Neuronal stem cell (in vitro differentiated cells): ENCODE measurements around the gene LAD1.

ENCODE experiments used
- DNase-seq: peaks from one replicate; pipeline ENCODE4 v3.0.0-alpha.2; 2013; ENCODE audit warnings: low spot score
- H2AFZ ChIP-seq: one replicate; pipeline ENCODE4 v1.6.1; 2013; ENCODE audit warnings: mild to moderate bottlenecking, low read length, inconsistent platforms
- H2AK5ac ChIP-seq: 2 replicates; pipeline ENCODE4 v1.6.1; 2013; ENCODE audit warnings: low read depth, mild to moderate bottlenecking, inconsistent platforms, low read length, moderate library complexity, mixed read lengths
- H2BK120ac ChIP-seq: 2 replicates; pipeline ENCODE4 v1.6.1; 2013; ENCODE audit warnings: low read depth, mild to moderate bottlenecking, inconsistent platforms, low read length, moderate library complexity, mixed read lengths
- H2BK12ac ChIP-seq: one replicate; pipeline ENCODE4 v1.6.1; 2013; ENCODE audit warnings: low read length, inconsistent platforms
- H2BK15ac ChIP-seq: 2 replicates; pipeline ENCODE4 v1.6.1; 2013; ENCODE audit warnings: mild to moderate bottlenecking, low read length, inconsistent platforms, mixed read lengths
- H2BK5ac ChIP-seq: one replicate; pipeline ENCODE4 v1.6.1; 2013; ENCODE audit warnings: inconsistent platforms, mild to moderate bottlenecking, low read length, moderate library complexity
- H3K14ac ChIP-seq: one replicate; pipeline ENCODE4 v1.6.1; 2013; ENCODE audit warnings: low read length, inconsistent platforms
- H3K18ac ChIP-seq: 2 replicates; pipeline ENCODE4 v1.6.1; 2013; ENCODE audit warnings: low read length, inconsistent platforms
- H3K23ac ChIP-seq: 2 replicates; pipeline ENCODE4 v1.6.1; 2013; ENCODE audit warnings: low read depth, mild to moderate bottlenecking, mixed read lengths, low read length, inconsistent platforms; ENCODE audit not compliant: poor library complexity
- H3K27ac ChIP-seq: replicated peaks from 3 replicates; pipeline ENCODE4 v1.5.1; 2013; ENCODE audit warnings: low read length, inconsistent platforms
- H3K27me3 ChIP-seq, 3 experiments: 2 replicates each; pipeline ENCODE4 v1.6.1; 2013; ENCODE audit warnings: low read length in 3 of 3, mild to moderate bottlenecking in 2 of 3, inconsistent platforms in 1 of 3, low read depth in 1 of 3, mixed read lengths in 1 of 3, moderate library complexity in 1 of 3; ENCODE audit not compliant: control insufficient read depth in 3 of 3, insufficient read depth in 3 of 3
- H3K36me3 ChIP-seq, 2 donors: replicated peaks in 1 of 2; 2 replicates each; pipeline ENCODE4 v1.6.1; 2013; ENCODE audit warnings: low read length in 2 of 2; ENCODE audit not compliant: control insufficient read depth in 2 of 2, insufficient read depth in 2 of 2
- H3K4ac ChIP-seq: 2 replicates; pipeline ENCODE4 v1.6.1; 2013; ENCODE audit warnings: inconsistent platforms, mild to moderate bottlenecking, low read length, moderate library complexity
- H3K4me1 ChIP-seq, 2 donors: 1 replicate in 1 of 2; 2 replicates in 1 of 2; pipeline ENCODE4 v1.6.1; 2013; ENCODE audit warnings: low read length in 2 of 2, low read depth in 1 of 2; ENCODE audit not compliant: control insufficient read depth in 2 of 2, insufficient read depth in 1 of 2
- H3K4me2 ChIP-seq: one replicate; pipeline ENCODE4 v1.6.1; 2013; ENCODE audit warnings: mild to moderate bottlenecking, low read length, inconsistent platforms; ENCODE audit not compliant: insufficient read depth, poor library complexity, severe bottlenecking
- H3K4me3 ChIP-seq, 2 donors: 2 replicates each; pipeline ENCODE4 v1.5.1; 2013; ENCODE audit warnings: low read length in 2 of 2, mild to moderate bottlenecking in 2 of 2, inconsistent platforms in 1 of 2, moderate library complexity in 1 of 2
- H3K79me1 ChIP-seq: one replicate; pipeline ENCODE4 v1.6.1; 2013; ENCODE audit warnings: low read depth, mild to moderate bottlenecking, inconsistent platforms, low read length, moderate library complexity
- H3K9ac ChIP-seq: one replicate; pipeline ENCODE4 v1.6.1; 2013; ENCODE audit warnings: mild to moderate bottlenecking, low read depth, low read length, inconsistent platforms; ENCODE audit not compliant: poor library complexity
- H3K9me3 ChIP-seq, 2 donors: replicated peaks in 1 of 2; 2 replicates each; pipeline versions ENCODE3 to v1.6.1; 2013; ENCODE audit warnings: low read length in 2 of 2, mild to moderate bottlenecking in 2 of 2, inconsistent platforms in 1 of 2, low read depth in 1 of 2, mixed read lengths in 1 of 2, moderate library complexity in 1 of 2; ENCODE audit not compliant: control insufficient read depth in 2 of 2, insufficient read depth in 1 of 2
- H4K8ac ChIP-seq: one replicate; pipeline ENCODE4 v1.6.1; 2013; ENCODE audit warnings: low read depth, mild to moderate bottlenecking, inconsistent platforms, low read length, moderate library complexity
- H4K91ac ChIP-seq: one replicate; pipeline ENCODE4 v1.6.1; 2013; ENCODE audit warnings: low read length, low read depth, mild to moderate bottlenecking, inconsistent platforms; ENCODE audit not compliant: poor library complexity
- WGBS, 2 donors: extraction: QIAGEN DNeasy Blood & Tissue Kit; methylation state at CpG; one replicate each; pipeline ENCODE4 v1.1.7; 2013; ENCODE audit warnings: missing lambda C conversion rate in 2 of 2, mixed read lengths in 1 of 2; ENCODE audit not compliant: insufficient read length in 2 of 2, insufficient replicate concordance in 1 of 2; ENCODE audit errors: extremely low coverage in 2 of 2; 5-methylcytosine and 5-hydroxymethylcytosine counted together

LAD1 gene

GRCh38 chr1:201409440-201409839, 10.3 kb upstream of the LAD1 start:
- Histone ChIP-seq H3K18ac (no peak overlapping the region), H2BK15ac (peak overlapping the region; percentile 1), H2BK5ac (peak overlapping the region; percentile 76), H2BK12ac (peak overlapping the region; percentile 33), H3K23ac (no peak overlapping the region), H4K91ac (no peak overlapping the region), H2AFZ (no peak overlapping the region), H3K79me1 (no peaks in the 10 kb centered on the region), H3K4ac (no peak overlapping the region), H3K27me3 (peaks cover 0 to 31% (median 0%) of the 10 kb centered on the region in 3 experiments), H3K36me3 (no peaks in the 10 kb centered on the region), H3K4me2 (no peak overlapping the region), H3K9ac (no peak overlapping the region), H3K4me3 (no peak overlapping the region), H3K27ac (no peak overlapping the region), H2AK5ac (no peak overlapping the region), H3K4me1 (peaks cover 0 to 7% of the 10 kb centered on the region in 2 donors), H4K8ac (no peak overlapping the region), H3K9me3 (peaks cover 0 to under 1% of the 10 kb centered on the region in 2 donors), H3K14ac (no peak overlapping the region), H2BK120ac (peak overlapping the region; percentile 39)
- no CpG with 5 or more reads among the region's 8 CpGs for WGBS, 2 donors
- no peak for DNase-seq

- Histone ChIP-seq H3K27me3 (peaks cover 0 to 34% (median 0%) of the 10 kb centered on the region in 3 experiments), H3K9me3 (no peaks in the 10 kb centered on the region), H2BK15ac (no peak overlapping the region), H3K79me1 (no peaks in the 10 kb centered on the region), H3K27ac (no peak overlapping the region), H3K4ac (peak overlapping the region; percentile 45), H4K91ac (peak overlapping the region; percentile 65), H3K4me2 (no peak overlapping the region), H2AFZ (no peak overlapping the region), H3K23ac (no peak overlapping the region), H3K14ac (no peak overlapping the region), H3K9ac (no peak overlapping the region), H3K18ac (peak overlapping the region; percentile 66), H2BK12ac (peak overlapping the region; percentile 33), H3K36me3 (no peaks in the 10 kb centered on the region), H3K4me3 (no peak overlapping the region), H2AK5ac (peak overlapping the region; percentile 30), H4K8ac (peak overlapping the region; percentile 73), H2BK120ac (no peak overlapping the region), H3K4me1 (peaks cover 0 to 7% of the 10 kb centered on the region in 2 donors), H2BK5ac (no peak overlapping the region)
- WGBS, 2 donors, result no CpG with 5 or more reads among the region's 3 CpGs
- DNase-seq, result no peak
These were observed 9.7 kb upstream of the LAD1 start for GRCh38 chr1:201408834-201409200.

GRCh38 chr1:201408176-201408833, 9.2 kb upstream of the LAD1 start:
- H3K18ac ChIP-seq, result peak overlapping the region; percentile 38
- H4K8ac ChIP-seq, result peak overlapping the region; percentile 73
- no peak overlapping the region for H2BK120ac ChIP-seq
- DNase-seq, result peak; percentile 81
- H3K27me3 ChIP-seq, result peaks cover 0 to 39% (median 0%) of the 10 kb centered on the region in 3 experiments
- no peak overlapping the region for H2BK15ac ChIP-seq
- no peak overlapping the region for H3K4me2 ChIP-seq
- no peak overlapping the region for H2BK5ac ChIP-seq
- H3K9me3 ChIP-seq, result no peaks in the 10 kb centered on the region
- peaks cover 0 to 7% of the 10 kb centered on the region in 2 donors for H3K4me1 ChIP-seq
- H3K23ac ChIP-seq, result no peak overlapping the region
- no peak overlapping the region for H3K27ac ChIP-seq
- H3K9ac ChIP-seq, result no peak overlapping the region
- H3K4me3 ChIP-seq, result no peak overlapping the region
- peak overlapping the region; percentile 30 for H2AK5ac ChIP-seq
- H2AFZ ChIP-seq, result no peak overlapping the region
- no peaks in the 10 kb centered on the region for H3K36me3 ChIP-seq
- no peaks in the 10 kb centered on the region for H3K79me1 ChIP-seq
- H3K4ac ChIP-seq, result no peak overlapping the region
- no peak overlapping the region for H3K14ac ChIP-seq
- no peak overlapping the region for H2BK12ac ChIP-seq
- H4K91ac ChIP-seq, result no peak overlapping the region
- WGBS, 2 donors, result no CpG with 5 or more reads among the region's 11 CpGs

GRCh38 chr1:201406831-201407406, 7.8 kb upstream of the LAD1 start:
- no peak overlapping the region for H3K4ac ChIP-seq

More at GRCh38 chr1:201406831-201407406, 7.8 kb upstream of the LAD1 start:
- no peak overlapping the region for H4K8ac ChIP-seq
- H3K9ac ChIP-seq, result no peak overlapping the region
- H3K4me3 ChIP-seq, result no peak overlapping the region
- H2AFZ ChIP-seq, result no peak overlapping the region
- H3K23ac ChIP-seq, result no peak overlapping the region
- no peak for DNase-seq
- no peak overlapping the region for H2BK120ac ChIP-seq
- peaks cover 0 to 7% of the 10 kb centered on the region in 2 donors for H3K4me1 ChIP-seq
- no peak overlapping the region for H3K14ac ChIP-seq
- no peak overlapping the region for H2BK15ac ChIP-seq
- no peak overlapping the region for H3K4me2 ChIP-seq
- no peak overlapping the region for H3K27ac ChIP-seq
- no CpG with 5 or more reads among the region's 8 CpGs for WGBS, 2 donors
- H3K36me3 ChIP-seq, result no peaks in the 10 kb centered on the region
- H3K27me3 ChIP-seq, result peaks cover 0 to 51% (median under 1%) of the 10 kb centered on the region in 3 experiments
- peak overlapping the region; percentile 11 for H3K18ac ChIP-seq
- H2BK12ac ChIP-seq, result no peak overlapping the region
- no peak overlapping the region for H2BK5ac ChIP-seq
- H3K9me3 ChIP-seq, result no peaks in the 10 kb centered on the region
- H2AK5ac ChIP-seq, result peak overlapping the region; percentile 68
- H3K79me1 ChIP-seq, result no peaks in the 10 kb centered on the region
- H4K91ac ChIP-seq, result no peak overlapping the region
